Mesendoderm (in vitro differentiated cells): ENCODE data around the gene EPB41L2.

Experiments used
- DNase-seq: peaks from one replicate; pipeline ENCODE4 v3.0.0; 2013
- H2AK5ac ChIP-seq: 2 replicates; pipeline ENCODE4 v1.6.1; 2013; ENCODE audit warnings: low read length, inconsistent platforms
- H2BK120ac ChIP-seq: 2 replicates; pipeline ENCODE4 v1.6.1; 2013; ENCODE audit warnings: low read depth, mild to moderate bottlenecking, low read length, moderate library complexity, mixed read lengths
- H2BK15ac ChIP-seq: replicated peaks from 2 replicates; pipeline ENCODE4 v1.6.1; 2013; ENCODE audit warnings: low read depth, mild to moderate bottlenecking, moderate library complexity
- H2BK5ac ChIP-seq: 2 replicates; pipeline ENCODE4 v1.6.1; 2013; ENCODE audit warnings: low read length, inconsistent platforms
- H3K18ac ChIP-seq: 2 replicates; pipeline ENCODE4 v1.6.1; 2013; ENCODE audit warnings: mild to moderate bottlenecking, low read length, mixed read lengths
- H3K23ac ChIP-seq: one replicate; pipeline ENCODE4 v1.6.1; 2013; ENCODE audit warnings: low read length
- H3K27ac ChIP-seq: 2 replicates; pipeline ENCODE4 v1.5.1; 2013; ENCODE audit warnings: low read depth, mild to moderate bottlenecking, inconsistent platforms, low read length, moderate library complexity
- H3K27me3 ChIP-seq: 2 replicates; pipeline ENCODE4 v1.6.1; 2013; ENCODE audit warnings: low read length, control low read depth, mild to moderate bottlenecking, inconsistent platforms; ENCODE audit not compliant: insufficient read depth, poor library complexity
- H3K36me3 ChIP-seq: 2 replicates; pipeline ENCODE4 v1.6.1; 2013; ENCODE audit warnings: low read length, inconsistent platforms; ENCODE audit not compliant: control insufficient read depth, insufficient read depth
- H3K4ac ChIP-seq: one replicate; pipeline ENCODE4 v1.6.1; 2013; ENCODE audit warnings: low read depth, mild to moderate bottlenecking, low read length, moderate library complexity
- H3K4me1 ChIP-seq: 2 replicates; pipeline ENCODE4 v1.6.1; 2013; ENCODE audit warnings: low read depth, low read length, inconsistent platforms; ENCODE audit not compliant: control insufficient read depth
- H3K4me2 ChIP-seq: 2 replicates; pipeline ENCODE4 v1.6.1; 2013; ENCODE audit warnings: low read length
- H3K4me3 ChIP-seq: 2 replicates; pipeline ENCODE4 v1.5.1; 2013; ENCODE audit warnings: mild to moderate bottlenecking, low read length
- H3K56ac ChIP-seq: one replicate; pipeline ENCODE4 v1.6.1; 2013; ENCODE audit warnings: low read length
- H3K79me1 ChIP-seq: 2 replicates; pipeline ENCODE4 v1.6.1; 2013; ENCODE audit warnings: low read length, inconsistent platforms
- H3K79me2 ChIP-seq: 2 replicates; pipeline ENCODE4 v1.6.1; 2013; ENCODE audit warnings: mild to moderate bottlenecking, low read length; ENCODE audit not compliant: control insufficient read depth, insufficient read depth
- H3K9ac ChIP-seq: 2 replicates; pipeline ENCODE4 v1.6.1; 2013; ENCODE audit warnings: low read length, inconsistent platforms
- H4K5ac ChIP-seq: one replicate; pipeline ENCODE4 v1.6.1; 2013; ENCODE audit warnings: low read length
- H4K8ac ChIP-seq: one replicate; pipeline ENCODE4 v1.6.1; 2013; ENCODE audit warnings: low read depth, mild to moderate bottlenecking, control low read depth, low read length, moderate library complexity
- WGBS: extraction: QIAGEN DNeasy Blood & Tissue Kit; methylation state at CpG from one replicate; pipeline ENCODE4 v1.1.7; 2013; ENCODE audit warnings: low lambda C conversion rate, missing lambda C conversion rate; ENCODE audit not compliant: insufficient coverage; ENCODE audit errors: extremely low coverage; 5-methylcytosine and 5-hydroxymethylcytosine counted together

The EPB41L2 gene

DNA sequence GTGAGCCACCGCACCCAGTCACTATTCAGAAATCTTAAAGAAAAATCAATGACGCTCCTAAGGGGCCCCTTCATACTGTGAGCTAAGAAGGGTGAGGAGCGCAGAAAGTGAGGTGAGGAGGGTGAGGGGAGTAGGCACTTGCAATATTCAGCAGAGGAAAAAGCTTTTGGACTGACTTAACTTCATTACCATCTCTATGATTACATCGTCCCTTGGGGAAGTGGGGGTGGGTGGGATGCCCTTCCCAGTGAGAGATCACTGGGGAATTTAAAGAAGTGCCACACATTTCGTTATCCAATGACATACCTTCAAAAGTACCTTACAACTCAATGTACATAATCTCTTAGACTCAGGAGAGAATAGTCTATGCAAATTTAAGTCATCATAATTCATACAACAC is 189.3 kb downstream of the EPB41L2 start:
- Histone ChIP-seq H3K18ac (no peak overlapping the region), H3K9ac (no peak overlapping the region), H3K4me3 (no peak overlapping the region), H3K56ac (no peak overlapping the region), H2AK5ac (no peak overlapping the region), H2BK120ac (no peak overlapping the region), H3K23ac (no peak overlapping the region), H3K36me3 (no peaks in the 10 kb centered on the region), H3K4ac (no peak overlapping the region), H3K4me1 (no peaks in the 10 kb centered on the region), H3K27ac (no peak overlapping the region), H3K79me1 (no peaks in the 10 kb centered on the region), H2BK15ac (no peak overlapping the region), H3K79me2 (no peaks in the 10 kb centered on the region), H4K5ac (no peak overlapping the region), H3K27me3 (no peaks in the 10 kb centered on the region), H4K8ac (no peak overlapping the region), H2BK5ac (no peak overlapping the region), H3K4me2 (no peak overlapping the region)
- no CpG with 5 or more reads among the region's 5 CpGs for WGBS
- DNase-seq = peak; percentile 53

DNA sequence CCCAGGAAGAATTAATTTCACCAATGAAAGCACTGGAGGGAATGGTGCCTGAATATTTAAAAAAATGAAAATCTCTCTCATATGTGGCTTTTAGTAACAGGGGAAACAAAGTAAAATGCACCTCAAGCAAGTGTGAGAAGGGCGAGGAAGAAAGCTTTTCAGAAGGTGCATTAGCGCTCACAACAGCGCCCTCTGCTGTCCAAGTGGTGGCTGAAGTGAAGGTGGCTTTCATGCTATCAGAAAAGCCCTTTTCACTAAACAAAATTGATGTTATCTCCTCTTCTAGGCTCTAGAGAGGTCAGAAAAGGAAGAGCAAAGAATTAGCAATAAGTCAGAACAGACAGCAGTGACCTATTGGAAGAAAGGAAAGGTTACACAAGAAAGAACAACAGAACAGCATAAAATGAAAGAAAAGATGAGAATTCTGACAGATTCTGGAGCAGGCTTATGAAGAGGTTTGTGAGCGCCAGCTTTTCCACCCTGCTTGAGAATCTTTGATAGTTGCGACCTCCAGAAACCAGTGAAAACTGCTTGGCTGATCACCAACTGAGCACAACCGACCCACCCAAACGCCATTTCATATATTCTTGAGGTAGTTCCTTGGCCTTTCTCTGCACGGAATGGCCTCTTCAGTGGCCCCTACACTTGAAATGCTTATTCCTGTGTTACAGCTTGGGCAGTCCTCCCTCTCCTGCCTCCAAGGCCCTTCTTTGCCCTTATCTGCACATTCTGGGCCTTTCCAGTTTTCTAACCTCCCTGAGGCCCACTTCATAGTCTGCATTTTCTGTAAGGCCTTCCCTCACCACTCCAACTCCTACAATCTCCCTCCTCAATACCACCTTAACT is 190.6 kb downstream of the EPB41L2 start:
- Histone ChIP-seq H3K4me1 (no peaks in the 10 kb centered on the region), H3K4me2 (no peak overlapping the region), H3K36me3 (no peaks in the 10 kb centered on the region), H3K79me2 (no peaks in the 10 kb centered on the region), H3K79me1 (no peaks in the 10 kb centered on the region), H3K23ac (no peak overlapping the region), H3K18ac (no peak overlapping the region), H3K56ac (no peak overlapping the region), H3K9ac (no peak overlapping the region), H4K8ac (no peak overlapping the region), H2AK5ac (no peak overlapping the region), H3K4ac (no peak overlapping the region), H2BK5ac (no peak overlapping the region), H3K27me3 (no peaks in the 10 kb centered on the region), H2BK15ac (no peak overlapping the region), H3K4me3 (no peak overlapping the region), H4K5ac (no peak overlapping the region), H2BK120ac (no peak overlapping the region), H3K27ac (no peak overlapping the region)
- no CpG with 5 or more reads among the region's 8 CpGs for WGBS
- DNase-seq = peak; percentile 78

DNA sequence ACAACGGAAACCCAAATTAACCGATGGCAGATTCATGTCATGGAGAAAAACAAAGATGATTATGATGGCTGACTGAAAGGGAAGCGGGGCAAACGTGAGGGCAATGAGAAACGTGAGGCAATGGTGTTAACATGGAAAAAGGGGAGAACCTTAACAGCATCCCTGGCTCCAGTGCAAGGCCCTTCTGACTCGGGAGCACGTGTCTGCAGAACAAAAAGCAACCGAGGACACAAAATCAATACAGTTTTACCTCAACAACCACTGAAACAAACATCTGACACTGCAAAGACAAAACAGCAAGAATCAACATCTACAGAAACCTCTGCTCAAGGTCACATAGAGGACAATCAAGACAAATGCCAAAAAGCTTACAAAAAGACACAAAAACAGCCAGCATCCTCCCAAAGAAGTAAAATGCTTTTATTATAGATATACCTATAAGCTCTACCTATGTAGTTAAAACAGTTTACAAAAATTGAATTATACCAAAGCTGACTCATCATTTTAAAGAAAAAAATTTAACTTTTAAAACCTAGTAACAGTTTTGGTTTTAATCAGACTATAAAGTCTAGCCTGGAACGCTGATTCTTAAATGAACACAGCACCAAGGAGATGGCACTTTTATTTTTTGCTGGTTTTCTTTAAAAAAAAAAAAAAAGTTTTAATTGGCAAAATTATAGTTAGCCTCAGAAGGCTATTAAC is 192.7 kb downstream of the EPB41L2 start:
- Histone ChIP-seq H3K4me1 (no peaks in the 10 kb centered on the region), H3K79me1 (no peaks in the 10 kb centered on the region), H3K9ac (no peak overlapping the region), H3K27ac (no peak overlapping the region), H3K56ac (no peak overlapping the region), H2BK120ac (no peak overlapping the region), H3K79me2 (no peaks in the 10 kb centered on the region), H2BK5ac (no peak overlapping the region), H4K5ac (no peak overlapping the region), H3K36me3 (peaks cover 1% of the 10 kb centered on the region), H3K4ac (no peak overlapping the region), H3K18ac (no peak overlapping the region), H2AK5ac (no peak overlapping the region), H2BK15ac (no peak overlapping the region), H4K8ac (no peak overlapping the region), H3K4me2 (no peak overlapping the region), H3K4me3 (no peak overlapping the region), H3K23ac (no peak overlapping the region), H3K27me3 (no peaks in the 10 kb centered on the region)
- no peak for DNase-seq
- no CpG with 5 or more reads among the region's 9 CpGs for WGBS

DNA sequence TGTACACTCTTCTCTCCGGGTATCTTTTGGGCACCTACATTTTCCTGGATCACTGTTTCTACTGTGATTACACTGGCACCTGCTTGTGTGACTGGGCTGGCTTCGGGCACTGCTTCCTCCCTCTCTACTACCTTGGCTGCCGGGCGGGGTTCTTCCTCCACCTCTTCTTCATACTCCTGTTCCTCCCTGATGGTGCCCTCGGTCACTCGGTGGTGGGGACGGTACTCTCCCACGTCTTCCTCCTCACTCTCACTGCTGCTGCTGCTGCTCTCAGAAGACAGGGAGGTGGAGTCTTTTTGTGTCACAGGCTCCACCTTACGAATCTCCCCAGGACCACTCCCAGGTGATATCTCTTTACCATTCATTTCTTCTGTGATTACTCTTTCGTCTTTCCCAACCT is 193.4 kb downstream of the EPB41L2 start:
- no peak overlapping the region for H4K8ac ChIP-seq
- no peak for DNase-seq
- H2BK5ac ChIP-seq = no peak overlapping the region
- no peak overlapping the region for H3K27ac ChIP-seq
- no peaks in the 10 kb centered on the region for H3K27me3 ChIP-seq
- no peak overlapping the region for H3K56ac ChIP-seq
- no peak overlapping the region for H3K4ac ChIP-seq
- H3K23ac ChIP-seq = no peak overlapping the region
- no peak overlapping the region for H2BK15ac ChIP-seq
- H3K36me3 ChIP-seq = peaks cover 1% of the 10 kb centered on the region
- H3K4me2 ChIP-seq = no peak overlapping the region
- no peaks in the 10 kb centered on the region for H3K4me1 ChIP-seq
- H3K9ac ChIP-seq = no peak overlapping the region
- H3K18ac ChIP-seq = no peak overlapping the region
- no peak overlapping the region for H4K5ac ChIP-seq
- H3K79me1 ChIP-seq = no peaks in the 10 kb centered on the region
- no peak overlapping the region for H3K4me3 ChIP-seq
- H2BK120ac ChIP-seq = no peak overlapping the region
- no peaks in the 10 kb centered on the region for H3K79me2 ChIP-seq
- no peak overlapping the region for H2AK5ac ChIP-seq
- WGBS = no CpG with 5 or more reads among the region's 10 CpGs

DNA sequence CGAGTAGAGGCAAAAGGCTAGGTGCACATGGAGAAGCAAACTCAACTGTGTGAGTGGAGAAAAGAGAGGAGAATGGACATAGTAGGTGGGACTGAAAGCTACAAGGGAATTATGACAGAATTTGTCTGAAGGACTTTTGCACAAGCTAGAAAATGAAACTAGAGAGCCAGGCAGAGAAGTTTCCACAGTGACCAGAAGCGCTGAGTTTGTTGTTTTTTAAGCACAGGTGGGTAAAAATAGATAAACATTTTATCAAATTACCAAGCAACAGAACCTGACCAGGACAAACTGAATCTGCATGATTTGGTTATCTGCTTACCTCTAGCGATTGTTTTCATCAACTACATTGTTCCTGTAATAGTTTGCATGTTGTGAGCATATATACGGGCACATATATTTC is 197.3 kb downstream of the EPB41L2 start:
- H3K56ac ChIP-seq = no peak overlapping the region
- no peak overlapping the region for H3K4ac ChIP-seq
- H3K36me3 ChIP-seq = peaks cover 3% of the 10 kb centered on the region
- H3K79me1 ChIP-seq = no peaks in the 10 kb centered on the region
- no peak overlapping the region for H3K9ac ChIP-seq
- H3K4me1 ChIP-seq = no peaks in the 10 kb centered on the region
- H3K79me2 ChIP-seq = no peaks in the 10 kb centered on the region
- no peak for DNase-seq
- H3K27ac ChIP-seq = no peak overlapping the region
- H3K4me2 ChIP-seq = no peak overlapping the region
- H2BK5ac ChIP-seq = no peak overlapping the region
- no peak overlapping the region for H2BK120ac ChIP-seq
- no peak overlapping the region for H3K18ac ChIP-seq
- no peak overlapping the region for H2AK5ac ChIP-seq
- no CpG with 5 or more reads among the region's 4 CpGs for WGBS
- no peak overlapping the region for H3K23ac ChIP-seq
- no peak overlapping the region for H2BK15ac ChIP-seq
- no peak overlapping the region for H4K5ac ChIP-seq
- H3K27me3 ChIP-seq = no peaks in the 10 kb centered on the region
- H3K4me3 ChIP-seq = no peak overlapping the region
- H4K8ac ChIP-seq = no peak overlapping the region
